Stimulated activated CD4-positive, alpha-beta T cell treated with anti-CD3 and anti-CD28 coated beads, Interleukin-12 subunit alpha, Interleukin-12 subunit beta, amount 100 ng/mL, for 4 hours (primary cell): ENCODE data around the gene RASL11A.
"Not testable (repeated sequence)": the region's sequence is repeated elsewhere in the genome, so short reads cannot be mapped to it uniquely, and the experiment has no call there.

Experiments
- DNase-seq: peaks from one replicate; pipeline ENCODE4 v3.0.0-alpha.2; 2020

The RASL11A gene

DNA sequence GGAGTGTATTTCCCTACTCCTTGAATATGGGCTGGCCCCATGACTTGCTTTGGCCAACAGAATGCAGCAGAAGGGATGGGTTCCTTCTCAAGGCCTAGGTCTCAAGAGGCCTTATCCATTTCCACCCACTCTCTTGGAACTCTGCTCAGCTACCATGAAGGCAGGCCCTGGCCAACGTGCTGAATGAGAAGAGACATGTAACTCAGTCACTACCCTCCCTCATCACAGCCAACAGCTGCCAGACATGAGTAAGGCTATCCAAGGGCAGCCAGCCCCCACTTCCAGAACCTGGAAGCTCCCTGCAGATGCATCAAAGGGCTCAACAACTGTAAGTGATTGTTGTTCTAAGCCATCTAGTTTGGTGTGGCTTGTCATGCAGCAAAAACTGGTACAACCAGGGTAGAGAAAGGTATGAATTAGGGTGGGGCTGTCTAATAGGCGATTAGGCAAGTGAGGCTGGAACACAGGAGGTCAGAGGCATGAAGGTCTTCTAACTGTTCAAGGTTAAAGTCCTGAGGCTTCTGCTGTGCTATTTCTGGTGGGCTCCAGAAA is 1.4 kb upstream of the RASL11A start:
- no peak for DNase-seq

DNA sequence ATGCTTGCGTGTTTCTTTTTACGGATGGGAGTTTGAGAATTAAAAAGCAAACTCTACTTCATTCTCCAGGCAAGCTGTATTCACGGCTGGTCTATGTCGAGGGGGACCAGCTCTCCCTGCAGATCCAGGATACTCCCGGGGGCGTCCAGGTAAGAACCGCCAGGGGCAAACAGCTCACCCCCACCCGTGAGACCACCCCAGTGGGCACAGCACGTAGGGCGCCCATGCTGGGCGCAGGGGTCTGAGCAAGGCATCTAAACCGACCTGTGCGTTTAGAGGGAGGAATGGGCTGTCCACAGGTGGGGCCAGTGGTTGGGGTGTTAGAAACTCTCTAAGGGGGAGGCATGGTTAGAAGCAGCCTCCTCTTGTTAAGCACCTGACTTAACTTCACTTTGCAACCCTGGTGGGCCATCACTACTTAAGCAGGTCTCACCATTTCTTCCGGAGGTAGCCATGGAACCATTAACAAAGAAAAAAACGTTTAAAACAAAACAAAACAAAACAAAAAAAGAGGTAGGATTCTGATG is 1.0 kb downstream of the RASL11A start:
- DNase-seq = no peak

DNA sequence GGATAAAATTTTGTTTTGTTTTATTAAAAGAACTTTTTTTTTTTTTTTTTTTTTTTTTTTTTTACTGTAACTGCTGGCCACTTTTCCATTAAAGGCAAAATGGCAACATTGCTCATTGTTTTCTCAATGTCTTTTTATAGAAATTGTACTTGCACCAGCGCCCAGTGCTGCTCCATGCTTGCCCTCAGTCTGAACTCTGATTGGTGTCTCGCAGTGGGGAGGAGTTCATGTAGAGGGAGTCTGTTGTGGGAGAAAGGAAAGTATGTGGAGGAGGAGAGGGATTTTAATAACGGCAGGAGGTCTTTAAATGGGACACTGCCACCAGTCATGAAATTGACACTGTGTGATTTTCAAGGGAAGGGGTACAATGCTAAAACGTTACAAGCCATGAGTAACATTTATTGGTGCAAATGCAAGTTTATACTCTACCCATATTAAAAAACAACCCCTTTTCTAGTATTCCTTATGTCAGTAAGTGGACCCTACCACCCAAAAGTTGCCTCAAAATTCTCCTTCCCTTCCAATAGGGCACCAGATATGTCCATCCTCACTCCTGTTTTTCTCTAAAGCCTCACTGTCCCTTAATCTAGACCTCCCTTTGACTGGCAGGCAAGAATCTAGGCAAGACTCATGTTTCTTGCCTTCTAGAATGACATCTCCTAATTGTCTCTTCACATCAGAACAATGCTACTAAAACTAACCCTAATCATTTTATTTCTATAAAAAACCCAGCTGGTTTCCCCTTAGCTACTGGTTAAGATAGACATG is 3.2 kb downstream of the RASL11A start:
- DNase-seq = no peak

GRCh38 chr13:27274631-27275030 is 4.0 kb downstream of the RASL11A start:
- DNase-seq = no peak

DNA sequence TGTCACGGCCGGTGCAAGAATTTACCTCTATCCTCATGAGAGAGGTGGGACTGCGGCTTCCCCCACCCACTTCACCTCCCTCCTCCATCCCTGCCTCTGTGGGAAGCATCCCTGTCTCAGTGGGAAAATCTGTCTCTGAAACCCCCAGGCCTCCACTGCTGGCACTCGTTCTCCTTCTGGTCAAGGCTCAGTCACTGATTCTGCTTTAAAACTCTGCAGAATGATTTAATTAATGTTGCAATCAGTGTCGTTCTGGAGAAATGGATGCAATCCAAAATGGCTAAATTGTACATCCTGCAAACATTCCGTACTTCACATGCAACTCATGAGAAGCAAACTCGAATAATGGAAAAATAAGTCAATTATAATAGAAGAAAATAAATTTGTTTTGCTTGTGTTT is 5.6 kb downstream of the RASL11A start:
- no peak for DNase-seq

- DNase-seq = no peak
Measured at GRCh38 chr13:27279506-27279905, 8.9 kb downstream of the RASL11A start.

- no peak for DNase-seq
Measured at GRCh38 chr13:27280009-27280656, 9.5 kb downstream of the RASL11A start.

DNA sequence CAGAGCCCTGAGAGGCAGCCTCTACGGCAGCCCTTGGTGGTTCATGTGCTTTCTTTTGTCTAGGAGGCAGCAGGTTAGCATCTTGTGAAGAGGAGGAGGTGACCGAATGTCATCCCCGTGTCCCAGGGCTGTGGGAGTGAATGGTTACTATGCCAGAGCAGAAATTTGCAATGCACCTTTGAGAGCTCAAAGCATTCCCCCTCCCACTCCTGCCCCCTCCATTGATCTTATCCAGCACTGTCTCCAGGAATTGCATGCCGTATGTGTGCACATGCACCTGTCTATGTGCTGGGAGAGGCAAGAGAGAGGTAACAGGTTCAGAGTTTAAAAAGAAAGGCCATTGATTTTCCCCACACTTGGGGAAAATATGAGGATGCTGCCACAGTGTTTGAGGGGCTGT is 10.2 kb downstream of the RASL11A start:
- DNase-seq = no peak

- DNase-seq = no peak
Measured at GRCh38 chr13:27281420-27281819, 10.8 kb downstream of the RASL11A start.

DNA sequence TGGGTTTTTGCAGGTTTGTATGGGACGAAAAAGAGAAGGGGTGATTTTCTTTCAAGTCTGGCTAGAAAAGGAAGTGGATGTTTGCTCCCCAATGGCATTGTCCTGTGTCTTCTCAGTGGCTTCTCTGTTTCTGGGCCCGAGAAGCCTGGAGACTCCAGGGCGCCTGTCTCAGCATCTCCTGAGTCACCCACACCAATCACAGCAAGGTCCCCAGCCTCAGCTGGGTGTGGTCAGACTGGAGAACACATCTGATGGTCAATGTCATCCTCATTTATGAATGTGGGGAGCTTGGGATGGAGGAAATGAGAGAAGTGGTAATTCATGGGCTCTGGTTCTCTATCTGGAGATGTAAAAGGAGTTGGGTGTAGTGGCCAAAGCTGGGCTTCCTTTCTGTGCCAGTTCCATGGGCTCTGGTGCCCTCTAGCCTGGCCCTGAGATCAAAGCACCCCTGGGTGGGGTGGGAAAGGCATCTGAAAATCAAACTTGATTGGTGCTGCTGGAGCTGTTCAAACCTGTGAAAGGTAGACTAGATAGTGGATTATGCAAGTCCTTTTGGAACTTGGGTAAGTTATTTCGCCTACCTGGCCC is 13.4 kb downstream of the RASL11A start:
- no peak for DNase-seq

- no peak for DNase-seq
Measured at GRCh38 chr13:27288392-27288791, 17.8 kb downstream of the RASL11A start.

DNA sequence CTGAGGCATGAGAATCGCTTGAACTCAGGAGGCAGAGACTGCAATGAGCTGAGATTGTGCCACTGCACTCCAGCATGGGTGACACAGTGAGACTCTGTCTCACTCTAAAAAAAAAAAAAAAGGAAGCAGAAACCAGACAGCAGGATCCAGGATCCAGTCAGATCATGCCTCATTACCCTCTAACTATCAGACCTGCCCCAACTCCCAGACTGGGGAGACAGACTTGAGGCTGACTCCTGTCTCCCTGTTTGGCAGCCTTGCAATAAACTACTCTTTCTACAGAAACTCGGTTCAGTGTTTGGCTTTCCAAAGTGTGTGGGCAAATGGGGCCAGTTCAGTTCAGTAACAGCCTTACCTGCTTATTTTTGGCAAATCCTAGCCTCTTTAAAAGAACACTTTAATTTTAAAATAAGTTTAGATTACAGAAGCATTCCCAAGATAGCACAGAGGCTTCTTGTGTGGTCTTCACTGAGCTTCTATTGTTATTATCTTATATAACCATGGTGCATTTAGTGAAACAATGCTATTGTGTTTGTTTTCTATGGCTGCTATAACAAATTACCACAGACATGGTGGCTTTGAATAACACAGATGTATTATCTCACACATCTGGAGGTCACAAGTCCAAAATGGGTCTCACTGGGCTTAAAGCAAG is 18.5 kb downstream of the RASL11A start:
- DNase-seq = no peak

DNA sequence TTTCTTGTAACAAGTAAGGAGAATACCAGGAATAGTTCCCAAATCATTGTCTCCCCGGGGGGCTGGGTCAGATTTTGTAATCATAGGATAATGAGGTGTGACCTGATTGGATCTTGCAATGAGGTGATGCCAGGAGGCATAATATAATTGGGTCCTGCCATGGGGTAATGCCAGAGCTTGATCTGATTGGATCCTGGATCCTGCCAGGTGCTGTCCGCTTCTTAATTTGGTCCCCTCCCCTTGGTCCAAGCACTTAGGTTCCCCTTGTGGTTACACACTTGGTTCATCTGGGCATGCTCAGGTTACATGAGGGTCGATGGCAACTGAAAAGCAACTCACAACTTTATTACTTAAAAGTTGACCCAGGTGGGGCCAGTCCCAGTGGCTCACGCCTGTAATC is 20.1 kb downstream of the RASL11A start:
- no peak for DNase-seq

DNA sequence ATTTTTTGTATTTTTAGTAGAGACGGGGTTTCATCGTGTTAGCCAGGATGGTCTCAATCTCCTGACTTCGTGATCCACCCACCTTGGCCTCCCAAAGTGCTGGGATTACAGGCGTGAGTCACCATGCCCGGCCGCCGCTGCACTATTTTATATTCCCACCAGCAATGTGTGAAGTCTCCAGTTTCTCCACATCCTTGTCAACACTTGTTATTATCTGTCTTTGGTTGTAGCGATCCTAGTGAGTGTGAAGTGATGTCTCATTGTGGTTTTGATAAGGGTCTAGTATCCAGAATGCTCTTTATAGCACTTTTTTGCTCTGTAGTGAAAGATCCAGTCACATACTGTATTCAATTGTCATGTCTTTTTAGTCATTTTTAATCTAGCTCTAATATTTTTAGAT is 21.3 kb downstream of the RASL11A start:
- not testable (repeated sequence) for DNase-seq

DNA sequence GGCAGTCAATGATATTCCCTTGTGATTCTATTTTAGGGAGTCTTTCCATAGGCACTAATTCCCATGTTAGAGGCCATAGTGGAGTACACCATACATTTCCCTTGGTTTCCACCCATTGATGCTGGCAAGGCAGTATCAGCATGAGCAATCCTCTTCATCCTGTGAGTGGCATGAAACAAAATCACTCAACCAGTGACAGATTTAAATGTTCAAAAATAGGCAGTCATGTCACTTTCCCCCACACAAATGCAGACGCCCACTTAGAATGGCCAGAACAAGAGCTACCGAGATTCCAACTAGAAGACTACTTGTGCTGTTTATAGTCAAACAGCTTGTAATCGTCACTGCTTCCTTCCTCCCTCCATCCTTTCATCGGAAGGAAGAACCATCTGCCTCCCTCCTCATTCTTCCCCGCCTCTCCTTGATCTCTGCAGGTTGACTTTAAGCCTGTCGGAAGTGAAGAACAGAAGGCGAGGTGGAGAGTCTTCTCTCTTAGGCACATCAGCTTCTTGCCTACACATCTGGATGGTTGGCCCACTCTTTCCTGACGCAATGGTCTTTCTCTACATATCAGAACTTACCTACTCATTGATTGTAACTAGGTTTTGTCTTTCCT is 22.6 kb downstream of the RASL11A start:
- no peak for DNase-seq

DNA sequence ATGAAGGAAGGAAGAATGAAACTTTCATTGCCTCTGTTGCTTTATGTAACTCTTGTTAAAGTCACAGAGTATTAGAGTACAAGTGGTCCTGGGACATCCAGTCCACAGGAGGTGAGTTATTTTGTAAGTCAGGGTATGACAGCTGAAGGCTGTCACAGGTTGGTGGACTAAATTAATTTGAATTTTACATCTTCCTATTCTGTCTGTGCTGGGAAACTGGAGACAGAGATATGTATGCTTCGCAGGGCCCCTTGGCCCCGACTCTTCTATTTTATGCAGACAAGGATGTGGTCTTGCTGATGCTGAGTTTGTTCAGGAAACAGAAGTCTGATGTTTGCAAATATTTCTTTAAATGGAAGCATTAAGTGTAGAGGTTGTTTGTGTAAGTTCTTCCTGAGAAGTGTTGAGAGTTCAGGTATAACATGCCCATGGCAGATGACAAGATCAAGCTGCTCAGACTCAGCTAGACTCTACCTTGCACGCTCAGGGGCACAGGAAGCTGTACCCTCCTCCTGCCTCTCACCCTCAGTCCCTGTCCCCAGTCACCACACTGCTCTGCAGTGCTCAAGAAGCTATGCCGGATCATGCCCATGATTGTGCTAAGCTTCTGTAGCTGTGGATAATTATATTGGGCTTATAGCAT is 23.4 kb downstream of the RASL11A start:
- no peak for DNase-seq

DNA sequence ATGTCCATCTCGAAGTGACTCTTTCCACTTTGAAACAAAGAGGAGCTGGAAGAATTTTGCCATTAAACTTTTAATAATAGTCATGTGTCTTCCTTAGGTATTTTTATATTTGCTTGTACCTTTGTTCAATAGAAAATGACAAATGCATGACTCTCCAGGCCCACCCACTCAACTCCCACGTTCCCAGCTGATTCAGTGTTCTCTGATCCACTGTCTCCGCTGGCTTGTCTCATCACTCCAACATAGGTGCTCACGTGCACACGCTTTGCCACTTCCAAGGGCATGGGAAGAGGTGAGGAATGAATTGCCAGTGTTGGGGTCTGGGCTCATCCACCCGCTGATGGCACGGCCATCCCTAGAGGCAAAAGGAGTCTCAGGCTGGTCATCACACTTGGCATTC is 24.5 kb downstream of the RASL11A start:
- peak; percentile 30 for DNase-seq

- no peak for DNase-seq
Measured at GRCh38 chr13:27295660-27296059, 25.0 kb downstream of the RASL11A start.

DNA sequence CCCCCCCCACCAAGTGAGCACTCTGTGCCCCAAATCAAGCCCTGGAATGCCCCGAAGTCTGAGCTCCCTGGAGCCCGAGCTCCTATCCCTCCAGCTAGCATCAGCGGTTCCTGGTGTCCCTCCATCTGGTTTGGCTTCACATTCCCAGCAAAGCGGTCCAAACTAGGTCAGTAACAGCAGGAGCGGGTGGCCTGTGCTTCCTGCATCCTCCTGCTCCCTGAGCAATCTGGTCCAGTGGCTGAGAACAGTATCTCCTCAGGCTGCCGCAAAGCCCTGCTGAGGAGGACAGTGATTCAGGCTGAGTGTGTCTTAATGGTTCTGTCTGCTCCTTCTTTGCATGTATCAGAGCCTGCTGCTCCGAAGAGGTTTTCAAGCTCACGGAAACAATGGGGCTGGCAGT is 25.9 kb downstream of the RASL11A start:
- no peak for DNase-seq

GRCh38 chr13:27298849-27299248 is 28.2 kb downstream of the RASL11A start:
- DNase-seq = no peak

DNA sequence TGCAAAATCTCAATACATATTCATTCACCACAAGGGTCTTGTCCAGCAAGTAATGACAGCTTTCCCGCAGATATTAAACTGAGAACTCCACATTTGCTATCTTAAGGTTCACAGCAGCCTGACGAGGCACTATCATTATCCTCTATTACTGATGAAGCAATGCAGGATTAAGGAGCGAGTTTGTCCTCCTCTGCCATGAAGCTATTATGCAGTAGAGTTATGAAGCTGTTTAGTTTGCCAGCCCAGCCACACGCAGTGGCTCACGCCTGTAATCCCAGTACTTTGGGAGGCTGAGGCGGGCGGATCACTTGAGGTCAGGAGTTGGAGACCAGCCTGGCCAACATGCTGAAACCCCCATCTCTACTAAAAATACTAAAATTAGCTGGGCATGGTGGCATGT is 29.8 kb downstream of the RASL11A start:
- DNase-seq = not testable (repeated sequence)

DNA sequence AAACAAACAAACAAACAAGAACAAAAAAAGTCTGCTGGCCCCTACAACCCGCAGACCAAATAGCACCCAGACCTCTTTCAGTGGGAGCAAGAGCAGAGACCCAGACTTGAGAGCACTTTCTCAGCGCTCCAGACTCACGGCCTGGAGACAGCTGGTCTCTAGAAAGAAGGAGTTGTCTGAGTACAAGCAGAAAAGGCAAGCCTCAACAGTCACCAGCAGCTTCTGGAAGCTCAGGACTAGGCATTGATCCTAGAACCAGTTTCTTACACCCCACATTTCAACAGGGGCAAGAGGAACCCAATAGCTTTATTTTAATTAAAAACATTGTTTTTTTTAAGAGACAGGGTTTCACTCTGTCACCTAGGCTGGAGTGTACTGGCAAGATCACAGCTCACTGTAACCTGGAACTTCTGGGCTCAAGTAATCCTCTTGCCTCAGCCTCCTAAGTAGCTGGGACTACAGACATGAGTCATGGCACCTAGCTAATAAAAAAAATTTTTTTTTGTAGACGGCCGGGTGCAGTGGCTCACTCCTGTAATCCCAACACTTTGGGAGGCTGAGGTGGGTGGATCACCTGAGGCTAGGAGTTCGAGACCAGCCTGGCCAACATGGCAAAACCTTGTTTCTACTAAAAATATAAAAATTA is 30.4 kb downstream of the RASL11A start:
- DNase-seq = no peak
